IMR-90 (cell line): Measurements from ENCODE around the gene UBASH3B. TPM values are rescaled to one million over a fixed set of nuclear protein-coding genes. Genes with fewer than 3 reads are reported as not detected.
A peak's percentile ranks its signal among the peaks of the same experiment; 100 is the strongest.

Source experiments
- ATAC-seq: fragments of 200-7000 bp; cut with Tn5 transposase; 2 replicates; pipeline ENCODE4 v1.9.1; 2020; ENCODE audit warnings: low read depth, mild to moderate bottlenecking, moderate library complexity
- BruUV-seq: library from RNA; stranded (reverse); fragments of 400-500 nt; replicated peaks from 2 replicates; lab custom pipeline; 2021; lab: Mats Ljungman, UMichigan
- CTCF ChIA-PET: fragments of 300-600 bp; formaldehyde crosslinking; extraction: SDS; loops from one replicate; lab custom pipeline; 2021; ENCODE audit warnings: antibody characterized with exemption; lab: Yijun Ruan, JAX
- POLR2A ChIA-PET: fragments of 300-600 bp; sonication (Branson Sonifier 250); formaldehyde crosslinking; loops from one replicate; lab custom pipeline; 2022; ENCODE audit warnings: antibody characterized with exemption; ENCODE audit not compliant: unreplicated experiment; lab: Charles Lee
- DNase-seq: peaks from one replicate; pipeline ENCODE4 v3.0.0; 2013
- H2AFZ ChIP-seq: replicated peaks from 2 replicates; pipeline ENCODE3; 2013; ENCODE audit warnings: low read length, mild to moderate bottlenecking; ENCODE audit not compliant: poor library complexity
- H2AK5ac ChIP-seq: 2 replicates; pipeline ENCODE4 v1.6.1; 2013; ENCODE audit warnings: low read depth, low read length, inconsistent platforms
- H2AK9ac ChIP-seq: replicated peaks from 2 replicates; pipeline ENCODE3; 2013; ENCODE audit warnings: mild to moderate bottlenecking, low read depth, low read length, moderate library complexity; ENCODE audit not compliant: poor library complexity
- H2BK120ac ChIP-seq: 2 replicates; pipeline ENCODE4 v1.6.1; 2013; ENCODE audit warnings: low read depth, low read length, inconsistent platforms
- H2BK15ac ChIP-seq: 3 replicates; pipeline ENCODE4 v1.6.1; 2013; ENCODE audit warnings: low read depth, low read length, inconsistent platforms
- H2BK20ac ChIP-seq: 2 replicates; pipeline ENCODE4 v1.6.1; 2013; ENCODE audit warnings: low read depth, mild to moderate bottlenecking, inconsistent platforms, low read length, moderate library complexity
- H2BK5ac ChIP-seq: 2 replicates; pipeline ENCODE4 v1.6.1; 2013; ENCODE audit warnings: mild to moderate bottlenecking, low read depth, low read length, inconsistent platforms; ENCODE audit not compliant: poor library complexity, severe bottlenecking
- H3K14ac ChIP-seq: replicated peaks from 2 replicates; pipeline ENCODE4 v1.6.1; 2013; ENCODE audit warnings: low read depth, low read length, inconsistent platforms
- H3K18ac ChIP-seq: 2 replicates; pipeline ENCODE4 v1.6.1; 2013; ENCODE audit warnings: low read depth, low read length, control low read depth
- H3K23ac ChIP-seq: 2 replicates; pipeline ENCODE4 v1.6.1; 2013; ENCODE audit warnings: low read depth, low read length, inconsistent platforms
- H3K27ac ChIP-seq: 2 replicates; pipeline ENCODE4 v1.5.1; 2013; ENCODE audit warnings: mild to moderate bottlenecking, control low read depth, low read length; ENCODE audit not compliant: insufficient read depth
- H3K27me3 ChIP-seq: 2 replicates; pipeline ENCODE4 v1.6.1; 2013; ENCODE audit warnings: low read length; ENCODE audit not compliant: control insufficient read depth, insufficient read depth
- H3K36me3 ChIP-seq: 2 replicates; pipeline ENCODE4 v1.6.1; 2013; ENCODE audit warnings: low read length, mixed read lengths; ENCODE audit not compliant: control insufficient read depth, insufficient read depth
- H3K4ac ChIP-seq: 2 replicates; pipeline ENCODE4 v1.6.1; 2013; ENCODE audit warnings: low read depth, low read length, inconsistent platforms
- H3K4me1 ChIP-seq: 2 replicates; pipeline ENCODE4 v1.6.1; 2013; ENCODE audit warnings: low read length, mixed read lengths; ENCODE audit not compliant: control insufficient read depth, insufficient read depth
- H3K4me2 ChIP-seq: 2 replicates; pipeline ENCODE4 v1.6.1; 2013; ENCODE audit warnings: low read depth, mild to moderate bottlenecking, control low read depth, low read length, moderate library complexity
- H3K4me3 ChIP-seq: 2 replicates; pipeline ENCODE4 v1.5.1; 2013; ENCODE audit warnings: low read depth, mild to moderate bottlenecking, control low read depth, low read length, moderate library complexity; ENCODE audit not compliant: insufficient read depth
- H3K56ac ChIP-seq: 2 replicates; pipeline ENCODE4 v1.6.1; 2013; ENCODE audit warnings: low read length, inconsistent platforms; ENCODE audit not compliant: insufficient read depth; ENCODE audit errors: extremely low read depth
- H3K79me1 ChIP-seq, 2 experiments: 2 replicates each; pipeline ENCODE4 v1.6.1; 2013; ENCODE audit warnings: low read length in 2 of 2, inconsistent platforms in 1 of 2, low read depth in 1 of 2
- H3K9ac ChIP-seq: 2 replicates; pipeline ENCODE4 v1.6.1; 2013; ENCODE audit warnings: low read depth, low read length, control low read depth
- H3K9me1 ChIP-seq: 2 replicates; pipeline ENCODE4 v1.6.1; 2013; ENCODE audit warnings: low read length, inconsistent platforms; ENCODE audit not compliant: insufficient read depth
- H3K9me3 ChIP-seq: 2 replicates; pipeline ENCODE4 v1.6.1; 2013; ENCODE audit warnings: low read length; ENCODE audit not compliant: control insufficient read depth, insufficient read depth
- H4K20me1 ChIP-seq: 2 replicates; pipeline ENCODE4 v1.6.1; 2013; ENCODE audit warnings: low read length, inconsistent platforms; ENCODE audit not compliant: insufficient read depth
- H4K5ac ChIP-seq: 2 replicates; pipeline ENCODE4 v1.6.1; 2013; ENCODE audit warnings: mild to moderate bottlenecking, low read depth, low read length, control low read depth
- H4K8ac ChIP-seq, 2 experiments: 2 replicates each; pipeline ENCODE4 v1.6.1; 2013; ENCODE audit warnings: low read depth in 2 of 2, low read length in 2 of 2, control low read depth in 1 of 2, inconsistent platforms in 1 of 2
- H4K91ac ChIP-seq: 2 replicates; pipeline ENCODE4 v1.6.1; 2013; ENCODE audit warnings: low read depth, low read length, inconsistent platforms; ENCODE audit not compliant: insufficient read depth
- CEBPB ChIP-seq: IDR thresholded peaks from 2 replicates; pipeline ENCODE4 v1.6.1; 2012; ENCODE audit warnings: low read depth, low read length, improper control_type of control experiment
- MAZ ChIP-seq: IDR thresholded peaks from 2 replicates; pipeline ENCODE4 v1.6.1; 2012; ENCODE audit warnings: low read depth, mild to moderate bottlenecking, low read length, improper control_type of control experiment, moderate library complexity, borderline replicate concordance
- NFE2L2 ChIP-seq: fragments of 150-350 bp; IDR thresholded peaks from 2 replicates; pipeline ENCODE4 v1.6.1; 2016; ENCODE audit warnings: low read depth, mild to moderate bottlenecking, low read length
- RAD21 ChIP-seq: IDR thresholded peaks from 2 replicates; pipeline ENCODE4 v1.6.1; 2012; ENCODE audit warnings: low read length, improper control_type of control experiment
- RCOR1 ChIP-seq: IDR thresholded peaks from 2 replicates; pipeline ENCODE4 v1.6.1; 2012; ENCODE audit warnings: mild to moderate bottlenecking, low read length, improper control_type of control experiment; ENCODE audit not compliant: insufficient replicate concordance
- RFX5 ChIP-seq: IDR thresholded peaks from 2 replicates; pipeline ENCODE4 v1.8.0; 2012; ENCODE audit warnings: low read depth, mild to moderate bottlenecking, low read length, moderate library complexity
- WGBS, 2 experiments: methylation state at CpG; one replicate each; pipeline versions ENCODE4 v1.1.5 to v1.1.7; 2013; ENCODE audit warnings: missing lambda C conversion rate in 2 of 2; ENCODE audit not compliant: insufficient read length in 1 of 2; ENCODE audit errors: extremely low coverage in 2 of 2; 5-methylcytosine and 5-hydroxymethylcytosine counted together
- dilution Hi-C: fragments of 300-500 bp; cut with HindIII; formaldehyde crosslinking; loops from one replicate; pipeline ENCODE4 v1.14.3; 2018; ENCODE audit warnings: low sequenced_read_pairs; ENCODE audit not compliant: unreplicated experiment
- in situ Hi-C: fragments of 300-500 bp; cut with MboI; formaldehyde crosslinking; loops from 3 replicates; pipeline ENCODE4 v1.14.3; 2019; ENCODE audit warnings: low sequenced_read_pairs, inconsistent platforms, mixed read lengths
- intact Hi-C: fragments of 100-400 bp; cut with micrococcal nuclease; formaldehyde crosslinking; loops from 2 replicates; pipeline ENCODE4 v1.10.0; 2022
- polyA plus RNA-seq, 3 experiments: library from polyadenylated mRNA; depleted of rRNA; stranded (reverse); fragments of >200 nt; gene quantifications; 2 replicates each; pipeline ENCODE4 v1.2.3, GENCODE V29; 2012; ENCODE audit warnings: low replicate concordance in 1 of 3
- total RNA-seq: library from RNA; depleted of rRNA; stranded (reverse); fragments of >200 nt; gene quantifications from 2 replicates; pipeline ENCODE4 v1.2.3, GENCODE V29; 2012
- TF ChIP-seq, protein P1 (sequence below): fragments of 150-350 bp; IDR thresholded peaks from 2 replicates; pipeline ENCODE4 v1.6.1; 2016; ENCODE audit warnings: low read depth, mild to moderate bottlenecking, low read length, moderate library complexity, borderline replicate concordance
- TF ChIP-seq, protein P2 (sequence below): conservative IDR thresholded peaks from 2 replicates; pipeline ENCODE4 v1.5.1; 2012; ENCODE audit warnings: mild to moderate bottlenecking, low read depth, low read length, improper control_type of control experiment
- TF ChIP-seq, protein P3 (sequence below): fragments of 150-350 bp; IDR thresholded peaks from 2 replicates; pipeline ENCODE4 v1.6.1; 2017; ENCODE audit warnings: mild to moderate bottlenecking, antibody characterized with exemption, low read length, low read depth

Gene UBASH3B
- total and polyA plus RNA-seq, 2 of the 4 experiments (the other 2 are of a cell fraction): 27.2 to 48.0 TPM

DNA sequence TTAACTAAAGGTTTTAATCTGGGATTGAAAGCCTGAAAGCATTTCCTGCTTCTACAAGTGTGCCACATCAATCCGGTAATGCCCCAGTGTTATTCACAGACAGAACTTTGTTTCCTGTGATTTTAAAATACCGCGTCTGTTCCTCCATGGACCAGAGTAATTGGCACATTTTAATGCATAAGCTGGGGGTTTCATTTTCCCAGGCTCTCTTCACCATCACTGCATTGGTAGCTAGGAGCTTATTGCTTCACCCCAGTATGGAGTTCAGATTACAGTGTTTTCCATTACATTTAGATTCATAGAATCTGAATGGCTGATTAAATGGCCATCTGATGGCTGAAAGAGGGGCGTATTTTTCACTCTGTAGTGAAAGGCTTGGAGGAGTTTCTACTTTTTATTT lies 157.1 kb downstream of the UBASH3B start:
- H3K14ac ChIP-seq: no peak overlapping the region
- no peak overlapping the region for H3K23ac ChIP-seq
- H3K4me1 ChIP-seq: peaks cover 6% of the 10 kb centered on the region
- H3K18ac ChIP-seq: no peak overlapping the region
- H2BK120ac ChIP-seq: no peak overlapping the region
- H3K4ac ChIP-seq: no peak overlapping the region
- H4K20me1 ChIP-seq: no peaks in the 10 kb centered on the region
- POLR2A ChIA-PET: no interaction called here
- peaks cover 3% of the 10 kb centered on the region; the same call in 1 of the 2 replicates for H3K9me1 ChIP-seq
- no peak overlapping the region for H2BK15ac ChIP-seq
- no peaks in the 10 kb centered on the region for H3K27me3 ChIP-seq
- H3K79me1 ChIP-seq: no peaks in the 10 kb centered on the region
- no CpG with 5 or more reads among the region's 4 CpGs for WGBS, 2 experiments
- H2BK5ac ChIP-seq: no peak overlapping the region
- H3K27ac ChIP-seq: no peak overlapping the region
- H4K91ac ChIP-seq: no peak overlapping the region
- no peaks in the 10 kb centered on the region for H3K9me3 ChIP-seq
- dilution Hi-C loops (no loop called here), in situ Hi-C loops (no loop called here), intact Hi-C loops (no loop called here)
- H3K36me3 ChIP-seq: peaks cover 4% of the 10 kb centered on the region
- ATAC-seq (no peak), DNase-seq (no peak)
- no peak overlapping the region for H3K56ac ChIP-seq
- no peak overlapping the region for H2BK20ac ChIP-seq
- no peak overlapping the region for H4K5ac ChIP-seq
- TSS peak; percentile 48 for BruUV-seq
- H2AFZ ChIP-seq: no peak overlapping the region
- TF ChIP-seq MAZ (no peak), RCOR1 (no peak), RAD21 (no peak), CEBPB (no peak), RFX5 (no peak), NFE2L2 (no peak)
- TF ChIP-seq, protein P1, sequence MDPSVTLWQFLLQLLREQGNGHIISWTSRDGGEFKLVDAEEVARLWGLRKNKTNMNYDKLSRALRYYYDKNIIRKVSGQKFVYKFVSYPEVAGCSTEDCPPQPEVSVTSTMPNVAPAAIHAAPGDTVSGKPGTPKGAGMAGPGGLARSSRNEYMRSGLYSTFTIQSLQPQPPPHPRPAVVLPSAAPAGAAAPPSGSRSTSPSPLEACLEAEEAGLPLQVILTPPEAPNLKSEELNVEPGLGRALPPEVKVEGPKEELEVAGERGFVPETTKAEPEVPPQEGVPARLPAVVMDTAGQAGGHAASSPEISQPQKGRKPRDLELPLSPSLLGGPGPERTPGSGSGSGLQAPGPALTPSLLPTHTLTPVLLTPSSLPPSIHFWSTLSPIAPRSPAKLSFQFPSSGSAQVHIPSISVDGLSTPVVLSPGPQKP: no peak
- TF ChIP-seq, protein P2, sequence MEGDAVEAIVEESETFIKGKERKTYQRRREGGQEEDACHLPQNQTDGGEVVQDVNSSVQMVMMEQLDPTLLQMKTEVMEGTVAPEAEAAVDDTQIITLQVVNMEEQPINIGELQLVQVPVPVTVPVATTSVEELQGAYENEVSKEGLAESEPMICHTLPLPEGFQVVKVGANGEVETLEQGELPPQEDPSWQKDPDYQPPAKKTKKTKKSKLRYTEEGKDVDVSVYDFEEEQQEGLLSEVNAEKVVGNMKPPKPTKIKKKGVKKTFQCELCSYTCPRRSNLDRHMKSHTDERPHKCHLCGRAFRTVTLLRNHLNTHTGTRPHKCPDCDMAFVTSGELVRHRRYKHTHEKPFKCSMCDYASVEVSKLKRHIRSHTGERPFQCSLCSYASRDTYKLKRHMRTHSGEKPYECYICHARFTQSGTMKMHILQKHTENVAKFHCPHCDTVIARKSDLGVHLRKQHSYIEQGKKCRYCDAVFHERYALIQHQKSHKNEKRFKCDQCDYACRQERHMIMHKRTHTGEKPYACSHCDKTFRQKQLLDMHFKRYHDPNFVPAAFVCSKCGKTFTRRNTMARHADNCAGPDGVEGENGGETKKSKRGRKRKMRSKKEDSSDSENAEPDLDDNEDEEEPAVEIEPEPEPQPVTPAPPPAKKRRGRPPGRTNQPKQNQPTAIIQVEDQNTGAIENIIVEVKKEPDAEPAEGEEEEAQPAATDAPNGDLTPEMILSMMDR: no peak
- TF ChIP-seq, protein P3, sequence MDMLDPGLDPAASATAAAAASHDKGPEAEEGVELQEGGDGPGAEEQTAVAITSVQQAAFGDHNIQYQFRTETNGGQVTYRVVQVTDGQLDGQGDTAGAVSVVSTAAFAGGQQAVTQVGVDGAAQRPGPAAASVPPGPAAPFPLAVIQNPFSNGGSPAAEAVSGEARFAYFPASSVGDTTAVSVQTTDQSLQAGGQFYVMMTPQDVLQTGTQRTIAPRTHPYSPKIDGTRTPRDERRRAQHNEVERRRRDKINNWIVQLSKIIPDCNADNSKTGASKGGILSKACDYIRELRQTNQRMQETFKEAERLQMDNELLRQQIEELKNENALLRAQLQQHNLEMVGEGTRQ: no peak
- H2AK5ac ChIP-seq: no peak overlapping the region
- no peak overlapping the region for H3K4me2 ChIP-seq
- H4K8ac ChIP-seq: no peak overlapping the region
- H3K9ac ChIP-seq: no peak overlapping the region
- CTCF ChIA-PET: no interaction called here
- no peak overlapping the region for H2AK9ac ChIP-seq
- H3K4me3 ChIP-seq: no peak overlapping the region
